CD4-positive, alpha-beta T cell (primary cell): ENCODE measurements around the gene MS4A10. TPM values are rescaled to one million over a fixed set of nuclear protein-coding genes. Genes with fewer than 3 reads are reported as not detected.
"Not testable (repeated sequence)": the region's sequence is repeated elsewhere in the genome, so short reads cannot be mapped to it uniquely, and the experiment has no call there.

Experiments
- ATAC-seq: fragments of 200-7000 bp; cut with Tn5 transposase; one replicate; pipeline ENCODE4 v1.10.0; 2022; ENCODE audit warnings: mild to moderate bottlenecking; ENCODE audit not compliant: poor library complexity
- CTCF ChIA-PET: fragments of 350-600 bp; sonication (Branson Sonifier 250); formaldehyde crosslinking; loops from one replicate; lab custom pipeline; 2021; ENCODE audit warnings: antibody characterized with exemption, inconsistent platforms; lab: Charles Lee
- POLR2A ChIA-PET: fragments of 350-600 bp; sonication (Branson Sonifier 250); formaldehyde crosslinking; loops from one replicate; lab custom pipeline; 2021; ENCODE audit warnings: antibody characterized with exemption, inconsistent platforms; lab: Charles Lee
- DNase-seq, 14 experiments: peaks; one replicate each; pipeline ENCODE4 v3.0.0-alpha.2; 2013 to 2020; ENCODE audit warnings: mixed read lengths in 2 of 14
- H3K27ac ChIP-seq, 2 donors: one replicate each; pipeline versions ENCODE4 v1.5.1 to v1.7.0; 2013; ENCODE audit warnings: low read length in 2 of 2, low read depth in 1 of 2, mild to moderate bottlenecking in 1 of 2
- H3K27me3 ChIP-seq, 2 experiments: 1 replicate in 1 of 2; 2 replicates in 1 of 2; pipeline versions ENCODE4 v1.6.1 to v1.7.0; 2013; ENCODE audit warnings: low read length in 2 of 2, control low read depth in 1 of 2, mild to moderate bottlenecking in 1 of 2, moderate library complexity in 1 of 2; ENCODE audit not compliant: insufficient read depth in 2 of 2, control insufficient read depth in 1 of 2
- H3K36me3 ChIP-seq: one replicate; pipeline ENCODE4 v1.6.1; 2013; ENCODE audit warnings: low read length, control low read depth; ENCODE audit not compliant: insufficient read depth
- H3K4me1 ChIP-seq: one replicate; pipeline ENCODE4 v1.6.1; 2013; ENCODE audit warnings: low read length, control low read depth; ENCODE audit not compliant: insufficient read depth
- H3K4me3 ChIP-seq: one replicate; pipeline ENCODE4 v1.5.1; 2013; ENCODE audit warnings: mild to moderate bottlenecking, low read length, moderate library complexity
- H3K9me3 ChIP-seq, 2 experiments: 1 replicate in 1 of 2; 2 replicates in 1 of 2; pipeline versions ENCODE4 v1.6.1 to v1.7.0; 2013; ENCODE audit warnings: low read length in 2 of 2, mild to moderate bottlenecking in 2 of 2, control low read depth in 1 of 2, moderate library complexity in 1 of 2; ENCODE audit not compliant: control insufficient read depth in 1 of 2, insufficient read depth in 1 of 2
- H3K27ac Mint-ChIP-seq: one replicate; pipeline ENCODE4 v1.8.0; 2020; ENCODE audit warnings: mixed read lengths
- H3K27me3 Mint-ChIP-seq: one replicate; pipeline ENCODE4 v1.8.0; 2021; ENCODE audit warnings: mixed read lengths
- H3K36me3 Mint-ChIP-seq: one replicate; pipeline ENCODE4 v1.8.0; 2021; ENCODE audit warnings: low read depth, mixed read lengths
- H3K4me1 Mint-ChIP-seq: one replicate; pipeline ENCODE4 v1.8.0; 2021; ENCODE audit warnings: low read depth, mixed read lengths
- H3K4me3 Mint-ChIP-seq: one replicate; pipeline ENCODE4 v1.8.0; 2020; ENCODE audit warnings: mild to moderate bottlenecking, mixed read lengths
- H3K9me3 Mint-ChIP-seq: one replicate; pipeline ENCODE4 v1.8.0; 2020; ENCODE audit warnings: mixed read lengths
- intact Hi-C, 2 experiments: fragments of 100-400 bp; cut with DNase I in 1 of 2; cut with micrococcal nuclease in 1 of 2; formaldehyde crosslinking; loops; one replicate each; pipeline versions ENCODE4 v1.15.1 to v1.9.0; 2023 to 2025; cut with DNase I, micrococcal nuclease
- total RNA-seq, 174 experiments: library from RNA in 2 of 174; stranded (reverse) in 2 of 174; gene quantifications; one replicate each; pipeline ENCODE4 v1.2.3 and lab custom pipeline; 2021 to 2026
- TF ChIP-seq, protein P1 (sequence below): fragments of 200-600 bp; IDR thresholded peaks from one replicate; pipeline ENCODE4 v1.8.0; 2022; ENCODE audit warnings: antibody characterized with exemption, mild to moderate bottlenecking

The MS4A10 gene
- total RNA-seq, 2 experiments from 2014 or later, result not detected

DNA sequence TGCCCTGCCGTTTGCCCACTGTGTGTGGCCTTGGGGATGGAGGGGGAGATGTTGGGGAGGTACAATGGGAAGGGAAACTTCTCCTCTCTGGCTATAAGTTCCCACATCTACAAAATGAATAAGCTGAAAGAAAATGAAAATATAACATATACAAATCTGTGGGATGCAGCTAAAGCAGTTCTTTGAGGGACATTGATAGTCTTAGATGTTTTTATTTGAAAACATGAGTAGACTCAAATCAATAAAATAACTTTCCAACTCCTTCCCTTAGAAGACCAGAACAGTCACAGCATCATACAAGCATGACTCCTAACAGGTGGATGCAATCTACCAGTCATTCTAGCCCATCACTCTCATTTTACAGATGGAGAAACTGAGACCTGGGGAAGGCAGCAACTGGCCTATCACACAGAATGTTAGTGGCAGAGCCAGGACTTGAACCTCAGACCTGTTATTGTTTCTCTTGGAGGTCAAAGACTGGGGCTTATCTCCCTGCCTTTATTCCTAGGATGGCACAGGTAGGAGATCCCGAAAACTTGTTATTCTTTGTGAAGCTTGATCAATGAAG, 31.5 kb downstream of the MS4A10 start:
- Mint-ChIP-seq H3K36me3 (no peaks in the 10 kb centered on the region), H3K27ac (no peak overlapping the region), H3K4me1 (no peaks in the 10 kb centered on the region), H3K27me3 (peaks cover 2% of the 10 kb centered on the region), H3K9me3 (no peaks in the 10 kb centered on the region), H3K4me3 (no peak overlapping the region)
- no peak for ATAC-seq
- no peaks in the 10 kb centered on the region for H3K36me3 ChIP-seq
- ChIA-PET POLR2A (no interaction called here), CTCF (no interaction called here)
- H3K9me3 ChIP-seq, result peaks cover 11 to 17% of the 10 kb centered on the region in 2 experiments
- no peak overlapping the region for H3K27ac ChIP-seq
- H3K4me3 ChIP-seq, result no peak overlapping the region
- H3K27me3 ChIP-seq, result peaks cover 0 to 6% of the 10 kb centered on the region in 2 experiments
- TF ChIP-seq, protein P1, sequence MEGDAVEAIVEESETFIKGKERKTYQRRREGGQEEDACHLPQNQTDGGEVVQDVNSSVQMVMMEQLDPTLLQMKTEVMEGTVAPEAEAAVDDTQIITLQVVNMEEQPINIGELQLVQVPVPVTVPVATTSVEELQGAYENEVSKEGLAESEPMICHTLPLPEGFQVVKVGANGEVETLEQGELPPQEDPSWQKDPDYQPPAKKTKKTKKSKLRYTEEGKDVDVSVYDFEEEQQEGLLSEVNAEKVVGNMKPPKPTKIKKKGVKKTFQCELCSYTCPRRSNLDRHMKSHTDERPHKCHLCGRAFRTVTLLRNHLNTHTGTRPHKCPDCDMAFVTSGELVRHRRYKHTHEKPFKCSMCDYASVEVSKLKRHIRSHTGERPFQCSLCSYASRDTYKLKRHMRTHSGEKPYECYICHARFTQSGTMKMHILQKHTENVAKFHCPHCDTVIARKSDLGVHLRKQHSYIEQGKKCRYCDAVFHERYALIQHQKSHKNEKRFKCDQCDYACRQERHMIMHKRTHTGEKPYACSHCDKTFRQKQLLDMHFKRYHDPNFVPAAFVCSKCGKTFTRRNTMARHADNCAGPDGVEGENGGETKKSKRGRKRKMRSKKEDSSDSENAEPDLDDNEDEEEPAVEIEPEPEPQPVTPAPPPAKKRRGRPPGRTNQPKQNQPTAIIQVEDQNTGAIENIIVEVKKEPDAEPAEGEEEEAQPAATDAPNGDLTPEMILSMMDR, result no peak
- H3K4me1 ChIP-seq, result no peaks in the 10 kb centered on the region
- DNase-seq, result no peak
- intact Hi-C loops, result no loop called here

DNA sequence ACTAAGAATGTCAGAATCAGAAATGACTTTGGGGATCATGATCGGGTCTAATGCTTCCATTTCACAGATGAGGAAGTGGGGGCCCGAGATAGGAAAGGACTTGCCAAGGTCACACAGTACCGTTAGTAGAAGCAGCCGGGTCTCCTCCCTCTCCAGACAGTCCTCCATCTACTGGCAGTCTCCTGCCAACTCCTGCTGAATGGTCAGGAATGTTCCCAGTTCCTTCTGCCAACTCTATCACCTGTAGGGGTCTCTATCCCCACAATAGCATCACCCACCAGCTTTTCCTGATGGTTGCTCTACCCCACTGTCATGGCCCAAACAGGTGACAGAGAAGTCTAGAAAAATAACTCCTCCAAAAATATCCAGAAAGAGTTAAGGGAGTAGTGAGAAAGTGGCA, 32.9 kb downstream of the MS4A10 start:
- no peak overlapping the region for H3K4me3 Mint-ChIP-seq
- no peaks in the 10 kb centered on the region for H3K9me3 Mint-ChIP-seq
- no peak for ATAC-seq
- H3K27me3 Mint-ChIP-seq, result no peaks in the 10 kb centered on the region
- H3K4me1 ChIP-seq, result no peaks in the 10 kb centered on the region
- ChIA-PET POLR2A (no interaction called here), CTCF (no interaction called here)
- H3K27me3 ChIP-seq, result peaks cover 0 to 6% of the 10 kb centered on the region in 2 experiments
- H3K9me3 ChIP-seq, result peaks cover 11 to 17% of the 10 kb centered on the region in 2 experiments
- no peaks in the 10 kb centered on the region for H3K36me3 ChIP-seq
- DNase-seq, result no peak
- H3K36me3 Mint-ChIP-seq, result no peaks in the 10 kb centered on the region
- TF ChIP-seq, protein P1, result no peak
- no peaks in the 10 kb centered on the region for H3K4me1 Mint-ChIP-seq
- H3K27ac ChIP-seq, result no peak overlapping the region
- intact Hi-C loops, result no loop called here
- H3K4me3 ChIP-seq, result no peak overlapping the region
- no peak overlapping the region for H3K27ac Mint-ChIP-seq

DNA sequence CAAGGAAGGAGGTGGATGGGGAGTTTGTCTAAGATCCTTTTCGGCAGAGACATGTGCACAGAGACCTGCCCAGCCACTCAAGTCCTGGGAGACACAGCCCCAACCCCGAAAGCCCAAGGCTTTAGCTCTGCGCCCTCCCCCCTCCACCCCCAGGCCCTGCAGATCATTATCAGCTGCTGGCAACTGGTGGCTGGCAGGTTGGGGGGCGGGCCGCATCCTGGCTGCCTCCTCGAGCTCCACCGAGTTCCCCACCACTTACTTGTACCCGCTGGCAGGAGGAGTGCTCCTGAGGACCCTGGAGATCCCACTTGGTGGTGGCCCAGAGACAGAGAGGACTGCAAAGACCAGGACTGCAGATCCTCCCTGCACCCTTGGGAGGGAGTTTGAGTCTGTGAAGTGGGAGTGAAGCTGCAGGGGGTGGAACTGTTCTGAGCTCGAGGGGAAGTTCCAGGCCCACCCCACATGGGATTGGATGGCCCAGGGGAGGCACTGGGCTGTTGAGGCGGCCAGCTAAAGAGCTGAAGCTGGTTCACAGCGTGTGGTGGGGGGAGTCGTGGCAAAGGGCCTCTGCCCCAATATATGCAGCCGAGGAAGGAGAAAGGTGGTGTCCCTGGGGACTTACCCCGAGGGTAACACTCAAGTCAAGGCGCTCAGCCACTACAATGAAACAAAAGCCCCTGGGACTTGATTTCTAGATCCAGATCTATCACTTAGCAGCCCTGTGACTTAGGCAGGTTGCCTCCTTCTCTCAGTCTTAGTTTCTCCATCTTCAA, 36.9 kb downstream of the MS4A10 start:
- Histone ChIP-seq H3K36me3 (no peaks in the 10 kb centered on the region), H3K4me3 (no peak overlapping the region), H3K9me3 (peaks cover 3 to 8% of the 10 kb centered on the region in 2 experiments), H3K27ac (no peak overlapping the region), H3K27me3 (peaks cover 0 to 3% of the 10 kb centered on the region in 2 experiments), H3K4me1 (no peaks in the 10 kb centered on the region)
- DNase-seq (no peak), ATAC-seq (no peak)
- H3K27me3 Mint-ChIP-seq, result no peaks in the 10 kb centered on the region
- H3K9me3 Mint-ChIP-seq, result no peaks in the 10 kb centered on the region
- H3K36me3 Mint-ChIP-seq, result no peaks in the 10 kb centered on the region
- no peaks in the 10 kb centered on the region for H3K4me1 Mint-ChIP-seq
- TF ChIP-seq, protein P1, result no peak
- POLR2A ChIA-PET, result no interaction called here
- CTCF ChIA-PET, result no interaction called here
- H3K4me3 Mint-ChIP-seq, result no peak overlapping the region
- H3K27ac Mint-ChIP-seq, result no peak overlapping the region
- intact Hi-C loops, result no loop called here

DNA sequence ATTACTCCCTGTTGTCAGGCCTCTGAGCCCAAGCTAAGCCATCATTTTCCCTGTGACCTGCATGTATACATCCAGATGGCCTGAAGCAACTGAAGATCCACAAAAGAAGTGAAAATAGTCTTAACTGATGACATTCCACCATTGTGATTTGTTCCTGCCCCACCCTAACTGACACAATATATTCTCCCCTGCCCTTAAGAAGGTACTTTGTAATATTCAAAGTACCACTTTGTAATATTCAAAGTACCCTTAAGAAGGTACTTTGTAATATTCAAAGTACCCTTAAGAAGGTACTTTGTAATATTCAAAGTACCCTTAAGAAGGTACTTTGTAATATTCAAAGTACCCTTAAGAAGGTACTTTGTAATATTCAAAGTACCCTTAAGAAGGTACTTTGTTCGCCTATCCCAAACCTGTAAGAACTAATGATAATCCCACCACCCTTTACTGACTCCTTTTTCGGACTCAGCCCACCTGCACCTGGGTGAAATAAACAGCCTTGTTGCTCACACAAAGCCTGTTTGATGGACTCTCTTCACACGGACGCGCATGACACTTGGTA, 38.7 kb downstream of the MS4A10 start:
- H3K9me3 Mint-ChIP-seq, H3K4me3 ChIP-seq, H3K36me3 ChIP-seq, H3K27me3 Mint-ChIP-seq, H3K36me3 Mint-ChIP-seq, POLR2A ChIA-PET, H3K4me1 Mint-ChIP-seq, H3K4me1 ChIP-seq, DNase-seq, intact Hi-C loops, ATAC-seq, H3K9me3 ChIP-seq, H3K27ac Mint-ChIP-seq, H3K27me3 ChIP-seq, H3K4me3 Mint-ChIP-seq, CTCF ChIA-PET, H3K27ac ChIP-seq: not testable (repeated sequence)
